Osteocyte (in vitro differentiated cells): Measurements from ENCODE around the gene FAM227B. TPM values are rescaled to one million over a fixed set of nuclear protein-coding genes. Genes with fewer than 3 reads are reported as not detected.
"Not testable (repeated sequence)": the region's sequence is repeated elsewhere in the genome, so short reads cannot be mapped to it uniquely, and the experiment has no call there.

Source experiments
- DNase-seq: peaks from one replicate; pipeline ENCODE4 v3.0.0; 2021; ENCODE audit warnings: mixed read lengths; ENCODE audit not compliant: unreplicated experiment; ENCODE audit errors: extremely low spot score
- H3K27ac Mint-ChIP-seq: one replicate; pipeline ENCODE4 v1.8.0; 2021; ENCODE audit warnings: mild to moderate bottlenecking, mixed read lengths; ENCODE audit not compliant: unreplicated experiment
- H3K27me3 Mint-ChIP-seq: one replicate; pipeline ENCODE4 v1.8.0; 2021; ENCODE audit warnings: mixed read lengths; ENCODE audit not compliant: unreplicated experiment
- H3K36me3 Mint-ChIP-seq: one replicate; pipeline ENCODE4 v1.8.0; 2021; ENCODE audit warnings: mixed read lengths; ENCODE audit not compliant: unreplicated experiment
- H3K4me1 Mint-ChIP-seq: one replicate; pipeline ENCODE4 v1.8.0; 2021; ENCODE audit warnings: mixed read lengths; ENCODE audit not compliant: unreplicated experiment
- H3K4me3 Mint-ChIP-seq: one replicate; pipeline ENCODE4 v1.8.0; 2021; ENCODE audit warnings: mild to moderate bottlenecking, moderate library complexity, mixed read lengths; ENCODE audit not compliant: unreplicated experiment
- H3K9me3 Mint-ChIP-seq: one replicate; pipeline ENCODE4 v1.8.0; 2021; ENCODE audit warnings: mixed read lengths; ENCODE audit not compliant: unreplicated experiment
- CTCF ChIP-seq: fragments of 200-600 bp; sonication (generic); IDR thresholded peaks from 2 replicates; pipeline ENCODE4 v1.5.0; 2021; ENCODE audit warnings: antibody characterized with exemption, mild to moderate bottlenecking, moderate library complexity
- total RNA-seq: library from RNA; stranded (reverse); gene quantifications from 2 replicates; pipeline ENCODE4 v1.2.1, GENCODE V29; 2021

FAM227B gene
- total RNA-seq, 1 donor from 2014 or later: 3.0 TPM

GRCh38 chr15:49492151-49492550 is 128.5 kb downstream of the FAM227B start:
- Mint-ChIP-seq H3K27me3 (no peaks in the 10 kb centered on the region), H3K9me3 (no peaks in the 10 kb centered on the region), H3K36me3 (no peaks in the 10 kb centered on the region), H3K4me3 (no peak overlapping the region), H3K4me1 (peaks cover 4% of the 10 kb centered on the region), H3K27ac (no peak overlapping the region)
- no peak for TF ChIP-seq CTCF
- no peak for DNase-seq

- Mint-ChIP-seq H3K9me3 (no peaks in the 10 kb centered on the region), H3K27ac (no peak overlapping the region), H3K36me3 (no peaks in the 10 kb centered on the region), H3K4me1 (peaks cover under 1% of the 10 kb centered on the region), H3K27me3 (no peaks in the 10 kb centered on the region), H3K4me3 (no peak overlapping the region)
- TF ChIP-seq CTCF: no peak
- no peak for DNase-seq
These were observed 129.7 kb downstream of the FAM227B start for GRCh38 chr15:49490966-49491365.

GRCh38 chr15:49485401-49485800 is 135.2 kb downstream of the FAM227B start:
- not testable (repeated sequence) for H3K4me1 Mint-ChIP-seq, H3K27ac Mint-ChIP-seq, H3K4me3 Mint-ChIP-seq, DNase-seq, H3K27me3 Mint-ChIP-seq, H3K36me3 Mint-ChIP-seq, H3K9me3 Mint-ChIP-seq

GRCh38 chr15:49478982-49479381 is 141.6 kb downstream of the FAM227B start:
- not testable (repeated sequence) for H3K36me3 Mint-ChIP-seq, H3K27ac Mint-ChIP-seq, H3K9me3 Mint-ChIP-seq, H3K27me3 Mint-ChIP-seq, H3K4me1 Mint-ChIP-seq, H3K4me3 Mint-ChIP-seq, DNase-seq

- not testable (repeated sequence) for H3K36me3 Mint-ChIP-seq, H3K4me1 Mint-ChIP-seq, H3K9me3 Mint-ChIP-seq, H3K27ac Mint-ChIP-seq, H3K4me3 Mint-ChIP-seq, DNase-seq, H3K27me3 Mint-ChIP-seq
These were observed 142.6 kb downstream of the FAM227B start for GRCh38 chr15:49478021-49478420.

- H3K27me3 Mint-ChIP-seq: peaks cover 16% of the 10 kb centered on the region
- no peaks in the 10 kb centered on the region for H3K9me3 Mint-ChIP-seq
- DNase-seq: no peak
These were observed 147.6 kb downstream of the FAM227B start for GRCh38 chr15:49473031-49473430.

More at GRCh38 chr15:49473031-49473430, 147.6 kb downstream of the FAM227B start:
- H3K36me3 Mint-ChIP-seq: no peaks in the 10 kb centered on the region
- H3K4me3 Mint-ChIP-seq: no peak overlapping the region
- TF ChIP-seq CTCF: no peak
- peaks cover 5% of the 10 kb centered on the region for H3K4me1 Mint-ChIP-seq
- no peak overlapping the region for H3K27ac Mint-ChIP-seq
